ENCODE results near the gene CIRBP.
A peak's percentile ranks its signal among the peaks of the same experiment; 100 is the strongest.

CIRBP gene

DNA sequence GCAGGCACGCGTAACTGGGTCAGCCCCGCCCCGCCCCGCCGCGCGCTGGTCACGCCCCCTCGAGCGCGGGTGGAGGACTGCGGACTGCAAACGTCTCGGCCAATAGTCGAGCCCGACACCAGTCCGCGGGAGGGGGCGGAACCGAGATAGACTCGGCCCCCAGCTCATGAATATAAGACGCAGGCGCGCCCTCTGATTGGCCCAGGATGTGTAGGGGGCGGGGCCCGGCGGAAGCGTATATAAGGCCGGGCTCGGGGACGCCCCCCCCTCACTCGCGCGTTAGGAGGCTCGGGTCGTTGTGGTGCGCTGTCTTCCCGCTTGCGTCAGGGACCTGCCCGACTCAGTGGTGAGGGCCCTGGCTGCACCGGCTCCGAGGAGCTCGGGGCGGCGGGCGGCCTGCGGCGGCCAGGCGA lies at the start of gene CIRBP:
CIRBP (plus strand) TSS at position 268 of the 413 bp plus-strand sequence. CDS start 1,602 bp downstream, outside the sequence.
- DNase-seq = peak; percentile 95 to 99

DNA sequence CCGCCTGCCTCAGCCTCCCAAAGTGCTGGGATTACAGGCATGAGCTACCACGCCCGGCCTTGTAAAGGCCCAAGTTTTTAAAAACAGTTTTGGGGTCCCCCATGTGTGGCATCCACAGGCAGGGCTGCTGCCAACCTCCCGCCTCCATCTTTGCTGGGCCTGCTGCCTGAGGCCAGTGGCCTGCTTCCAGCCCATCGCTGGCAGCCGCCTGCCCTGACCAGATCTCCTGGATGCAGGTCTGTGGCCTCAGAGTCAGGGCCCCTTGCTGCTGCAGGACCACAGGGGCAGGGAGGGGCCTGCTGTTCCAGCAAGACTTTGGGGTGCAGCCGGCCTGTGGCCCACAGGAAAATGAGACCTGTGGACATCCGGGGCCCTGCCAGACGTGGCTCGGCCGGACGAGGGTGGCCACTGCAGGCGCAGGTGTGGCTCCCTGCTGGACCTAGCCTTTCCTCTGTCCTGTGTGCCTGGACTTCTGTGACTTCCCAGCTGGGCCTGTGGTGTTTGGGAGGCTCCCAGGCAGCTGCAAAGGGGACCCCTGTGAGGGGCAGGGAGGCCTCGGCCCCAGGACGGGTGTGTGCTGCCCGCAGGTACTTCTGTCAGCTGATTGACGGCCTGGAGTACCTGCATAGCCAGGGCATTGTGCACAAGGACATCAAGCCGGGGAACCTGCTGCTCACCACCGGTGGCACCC lies 49.2 kb upstream of the CIRBP start:
- DNase-seq = no peak

DNA sequence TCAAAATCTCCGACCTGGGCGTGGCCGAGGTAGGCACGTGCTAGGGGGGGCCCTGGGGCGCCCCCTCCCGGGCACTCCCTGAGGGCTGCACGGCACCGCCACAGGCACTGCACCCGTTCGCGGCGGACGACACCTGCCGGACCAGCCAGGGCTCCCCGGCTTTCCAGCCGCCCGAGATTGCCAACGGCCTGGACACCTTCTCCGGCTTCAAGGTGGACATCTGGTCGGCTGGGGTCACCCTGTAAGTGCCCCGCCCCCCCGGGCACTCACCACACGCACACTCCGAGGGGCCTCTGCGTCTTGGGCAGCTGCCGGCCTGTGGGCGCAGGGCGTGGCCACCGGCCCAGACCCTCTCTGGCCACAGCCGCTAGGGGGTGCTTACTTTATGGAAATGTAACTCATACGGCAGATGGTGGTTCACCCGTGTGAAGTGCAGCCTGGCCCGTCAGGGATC lies 48.6 kb upstream of the CIRBP start:
- DNase-seq = no peak

GRCh38 chr19:1220976-1221903 lies 47.9 kb upstream of the CIRBP start:
- no peak for DNase-seq

GRCh38 chr19:1221904-1222255 lies 47.3 kb upstream of the CIRBP start:
- no peak for DNase-seq

- DNase-seq = no peak
Measured at GRCh38 chr19:1222394-1222793, 46.7 kb upstream of the CIRBP start.

GRCh38 chr19:1223018-1223855 lies 45.9 kb upstream of the CIRBP start:
- no peak for DNase-seq

DNA sequence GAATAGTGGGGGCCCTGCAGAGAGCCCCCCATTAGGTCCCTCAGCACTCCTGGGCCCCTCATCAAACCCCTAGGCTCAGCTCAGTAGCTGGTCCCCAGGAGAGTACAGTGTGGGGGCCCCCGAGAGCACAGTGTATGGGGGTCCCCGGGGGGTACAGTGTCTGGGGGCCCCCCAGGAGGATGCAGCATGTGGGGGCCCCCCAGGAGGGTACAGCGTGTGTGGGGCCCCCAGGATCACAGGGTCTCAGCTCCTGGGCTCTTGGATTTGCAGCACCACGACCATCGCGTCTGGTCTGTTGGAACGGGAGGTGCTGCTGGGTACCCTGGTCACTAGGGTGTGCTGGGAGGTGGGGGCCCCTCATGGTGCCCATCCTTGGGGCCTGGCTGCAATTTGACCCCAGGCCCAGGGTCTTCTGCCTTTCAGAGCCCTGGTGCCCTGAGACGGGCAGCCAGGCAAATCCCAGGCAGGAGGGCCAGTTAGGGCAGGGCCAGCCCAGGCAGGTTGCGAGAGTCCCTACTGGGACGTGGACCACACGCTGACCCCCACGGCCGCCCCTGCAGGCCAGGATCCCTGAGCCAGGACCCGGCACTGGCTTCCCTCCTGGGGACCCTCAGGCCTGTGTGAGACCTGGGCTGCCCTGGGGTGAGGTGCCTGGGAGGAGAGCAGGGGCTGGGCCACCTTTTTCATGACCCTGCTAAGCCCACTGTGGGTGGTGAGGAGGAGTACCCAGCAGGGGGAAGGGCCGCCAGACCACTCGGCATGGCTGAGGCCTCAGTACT lies 44.9 kb upstream of the CIRBP start:
- DNase-seq = no peak

- DNase-seq = no peak
Measured at GRCh38 chr19:1224847-1225246, 44.3 kb upstream of the CIRBP start.

GRCh38 chr19:1225440-1226226 lies 43.5 kb upstream of the CIRBP start:
- DNase-seq = no peak

GRCh38 chr19:1226227-1226518 lies 43.0 kb upstream of the CIRBP start:
- DNase-seq = no peak

DNA sequence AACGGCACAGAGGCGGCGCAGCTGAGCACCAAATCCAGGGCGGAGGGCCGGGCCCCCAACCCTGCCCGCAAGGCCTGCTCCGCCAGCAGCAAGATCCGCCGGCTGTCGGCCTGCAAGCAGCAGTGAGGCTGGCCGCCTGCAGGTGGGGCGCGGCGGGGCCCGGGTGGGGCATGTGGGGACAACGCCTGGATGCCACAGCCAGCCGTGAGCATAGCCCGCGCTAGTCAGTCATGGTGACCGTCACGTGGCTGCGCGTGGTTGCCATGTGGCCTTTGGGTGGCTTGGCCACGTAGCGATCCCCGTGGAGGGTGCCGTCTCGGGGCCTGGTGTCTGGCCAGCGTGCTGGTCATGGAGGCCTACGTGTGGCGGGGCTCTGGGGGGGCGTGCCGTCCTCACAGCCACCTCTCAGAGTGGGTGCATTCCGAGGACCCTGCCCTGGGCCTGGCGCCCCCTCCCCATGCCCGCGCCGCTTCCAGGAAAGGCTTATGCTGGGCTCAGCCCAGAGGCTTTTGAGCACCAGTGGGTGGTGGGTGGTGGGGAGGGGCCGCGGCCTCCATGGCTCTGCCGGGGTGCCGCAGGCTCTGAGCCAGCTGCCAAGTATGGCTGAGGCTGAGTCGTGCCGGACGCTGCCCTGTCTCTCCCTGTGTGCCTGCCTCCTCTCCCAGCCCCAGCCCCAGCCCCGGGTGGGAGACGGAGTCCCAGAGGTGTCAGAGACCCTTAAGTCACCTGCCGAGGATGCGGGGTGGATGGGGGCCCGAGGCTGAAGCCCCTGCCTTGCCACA lies 42.4 kb upstream of the CIRBP start:
- no peak for DNase-seq

- no peak for DNase-seq
Measured at GRCh38 chr19:1227304-1228054, 41.7 kb upstream of the CIRBP start.

GRCh38 chr19:1228161-1228957 lies 40.8 kb upstream of the CIRBP start:
- no peak for DNase-seq

DNA sequence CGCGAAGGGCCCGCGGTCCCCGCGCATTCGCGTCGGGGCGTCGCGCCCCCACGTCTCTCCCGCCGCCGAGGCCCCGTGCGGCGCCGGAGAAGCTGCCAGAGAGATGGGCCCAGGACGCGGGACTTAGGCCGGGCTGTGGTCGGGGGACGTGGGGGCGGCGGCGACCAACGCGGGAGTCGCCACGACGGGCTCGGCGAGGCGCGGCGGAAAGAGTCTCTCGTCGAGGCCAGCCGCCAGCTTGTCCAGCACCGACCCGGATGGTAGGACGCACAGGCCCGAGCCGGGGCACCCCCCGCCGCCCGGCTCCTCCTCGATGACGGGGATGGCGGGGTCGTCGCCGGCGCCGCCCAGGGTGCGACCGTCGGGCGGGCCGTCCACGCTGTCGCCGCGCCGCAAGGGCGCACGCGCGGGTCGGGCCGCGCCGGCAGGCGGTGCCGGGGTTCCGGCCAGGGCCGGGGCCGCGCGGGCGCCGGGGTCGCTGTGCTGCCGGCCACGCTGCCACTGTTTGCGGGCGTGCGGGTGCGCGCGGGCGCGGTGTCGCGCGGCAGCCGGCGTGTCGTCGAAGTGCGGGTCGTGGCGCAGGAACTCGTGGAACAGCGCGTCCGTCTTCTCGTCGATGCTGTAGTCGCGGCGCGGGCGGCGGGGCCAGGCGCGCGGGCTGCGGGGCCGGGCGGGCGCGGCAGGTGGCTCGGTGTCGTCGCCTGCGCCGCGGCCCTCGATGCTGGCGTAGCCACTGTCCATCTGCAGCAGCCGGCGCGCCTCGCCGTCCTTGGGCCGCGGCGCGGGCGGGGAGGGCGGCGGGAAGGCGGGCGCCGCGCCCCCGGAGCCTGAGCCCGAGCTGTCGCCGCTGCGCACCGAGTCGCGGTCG lies 39.8 kb upstream of the CIRBP start:
- DNase-seq = no peak

- DNase-seq = no peak
Measured at GRCh38 chr19:1229924-1230782, 39.0 kb upstream of the CIRBP start.

DNA sequence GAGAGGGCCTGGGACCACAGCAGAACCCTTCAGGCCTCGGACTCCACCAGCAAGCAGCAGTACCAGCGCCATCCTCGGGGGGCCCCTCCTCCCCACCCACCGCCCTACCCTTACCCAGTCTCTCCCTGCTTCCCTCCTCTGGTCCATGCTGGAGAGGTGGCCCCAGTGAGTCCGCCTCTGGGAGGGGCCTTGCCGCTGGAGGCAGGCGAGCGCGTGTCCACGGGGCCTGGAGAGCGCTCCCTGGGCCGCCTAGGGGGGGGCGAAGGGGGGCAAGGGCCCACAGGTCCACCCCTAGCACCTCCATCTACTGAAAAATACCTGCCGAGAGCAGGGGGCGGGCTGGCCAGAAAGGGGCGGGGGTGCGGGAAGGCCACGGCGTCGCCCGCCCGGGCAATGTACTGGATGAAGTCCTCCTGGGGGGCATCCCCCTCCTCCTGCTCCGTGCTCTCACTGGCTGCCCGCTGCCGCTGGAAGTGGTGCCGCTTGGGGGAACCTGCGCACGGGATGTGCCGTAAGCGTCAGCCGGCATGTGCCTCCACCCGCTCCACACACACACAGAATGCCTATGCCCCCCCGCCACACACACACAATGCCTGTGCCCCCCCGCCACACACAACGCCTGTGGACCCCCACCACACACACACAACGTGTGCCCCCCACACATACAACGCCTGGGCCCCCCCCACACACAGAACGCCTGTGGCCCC lies 38.2 kb upstream of the CIRBP start:
- DNase-seq = no peak

Data from NCI-H187 (cell line).